GM23338 (cell line): ENCODE measurements around the gene NYAP1. TPM values are rescaled to one million over a fixed set of nuclear protein-coding genes. Genes with fewer than 3 reads are reported as not detected.

Source experiments
- ATAC-seq: fragments of 200-7000 bp; cut with Tn5 transposase; 3 replicates; pipeline ENCODE4 v1.9.1; 2020
- DNase-seq: peaks from one replicate; pipeline ENCODE4 v3.0.0-alpha.2; 2015; ENCODE audit warnings: low spot score
- H2AFZ ChIP-seq: fragments of 200-600 bp; sonication (generic); 2 replicates; pipeline ENCODE4 v1.8.0; 2016; ENCODE audit warnings: antibody characterized with exemption, mild to moderate bottlenecking, moderate library complexity
- H3F3A ChIP-seq: fragments of 200-600 bp; sonication (generic); replicated peaks from 2 replicates; pipeline ENCODE4 v1.8.0; 2017; ENCODE audit warnings: antibody characterized with exemption, mixed run types, low read depth
- H3K27ac ChIP-seq: fragments of 200-600 bp; sonication (generic); 2 replicates; pipeline ENCODE4 v1.6.1; 2016; ENCODE audit warnings: low read depth
- H3K27me3 ChIP-seq: fragments of 200-600 bp; sonication (generic); 2 replicates; pipeline ENCODE4 v1.8.0; 2016; ENCODE audit warnings: mild to moderate bottlenecking, mixed run types, moderate library complexity; ENCODE audit not compliant: insufficient read depth
- H3K36me3 ChIP-seq: fragments of 200-600 bp; sonication (generic); 2 replicates; pipeline ENCODE4 v1.8.0; 2016; ENCODE audit warnings: mild to moderate bottlenecking; ENCODE audit not compliant: insufficient read depth
- H3K4me1 ChIP-seq: fragments of 200-600 bp; sonication (generic); 2 replicates; pipeline ENCODE4 v1.8.0; 2016; ENCODE audit warnings: mild to moderate bottlenecking, moderate library complexity; ENCODE audit not compliant: insufficient read depth
- H3K4me2 ChIP-seq: fragments of 200-600 bp; sonication (generic); 2 replicates; pipeline ENCODE4 v1.7.1; 2017; ENCODE audit warnings: mixed run types
- H3K4me3 ChIP-seq: fragments of 200-600 bp; sonication (generic); 2 replicates; pipeline ENCODE4 v1.6.1; 2016; ENCODE audit warnings: mixed run types
- H3K79me2 ChIP-seq: fragments of 200-600 bp; sonication (generic); replicated peaks from 2 replicates; pipeline ENCODE4 v1.8.0; 2017; ENCODE audit warnings: mild to moderate bottlenecking; ENCODE audit not compliant: insufficient read depth
- H3K9me2 ChIP-seq: fragments of 200-600 bp; sonication (generic); 2 replicates; pipeline ENCODE4 v1.8.0; 2017; ENCODE audit not compliant: insufficient read depth
- H4K20me1 ChIP-seq: fragments of 200-600 bp; sonication (generic); replicated peaks from 2 replicates; pipeline ENCODE4 v1.8.0; 2017; ENCODE audit warnings: mild to moderate bottlenecking; ENCODE audit not compliant: insufficient read depth
- H3K27ac Mint-ChIP-seq: 2 replicates; pipeline ENCODE4 v1.8.0; 2020; ENCODE audit warnings: inconsistent platforms, mild to moderate bottlenecking, moderate library complexity, mixed read lengths
- H3K27me3 Mint-ChIP-seq: 3 replicates; pipeline ENCODE4 v1.8.0; 2022; ENCODE audit warnings: low read depth, mild to moderate bottlenecking, moderate library complexity, mixed read lengths, inconsistent platforms; ENCODE audit not compliant: insufficient read depth, poor library complexity
- H3K36me3 Mint-ChIP-seq: 3 replicates; pipeline ENCODE4 v1.8.0; 2021; ENCODE audit warnings: low read depth, mild to moderate bottlenecking, inconsistent platforms, moderate library complexity, mixed read lengths
- H3K4me1 Mint-ChIP-seq: 3 replicates; pipeline ENCODE4 v1.8.0; 2020; ENCODE audit warnings: mild to moderate bottlenecking, inconsistent platforms, mixed read lengths
- H3K4me3 Mint-ChIP-seq: 3 replicates; pipeline ENCODE4 v1.8.0; 2021; ENCODE audit warnings: moderate library complexity, mild to moderate bottlenecking, inconsistent platforms, mixed read lengths
- H3K9me3 Mint-ChIP-seq: 3 replicates; pipeline ENCODE4 v1.8.0; 2020; ENCODE audit warnings: moderate library complexity, mild to moderate bottlenecking, inconsistent platforms, mixed read lengths
- CREB1 ChIP-seq: fragments of 250-450 bp; sonication (Bioruptor Pico); IDR thresholded peaks from 2 replicates; pipeline ENCODE4 v1.5.0; 2020; ENCODE audit warnings: low read depth, mild to moderate bottlenecking, moderate library complexity
- CTCF ChIP-seq, 2 experiments: fragments of 200-600 bp in 1 of 2; sonication (generic) in 1 of 2; conservative IDR thresholded peaks; 2 replicates each; pipeline versions ENCODE4 v1.5.1 to v1.6.1; 2016 to 2017; ENCODE audit warnings: antibody characterized with exemption in 2 of 2, low read depth in 2 of 2, mild to moderate bottlenecking in 2 of 2, moderate library complexity in 1 of 2
- EZH2 ChIP-seq: fragments of 200-600 bp; sonication (generic); IDR thresholded peaks from one replicate; pipeline ENCODE4 v1.8.0; 2017; ENCODE audit warnings: antibody characterized with exemption, mild to moderate bottlenecking, low read depth; ENCODE audit not compliant: unreplicated experiment
- EZH2phosphoT487 ChIP-seq: fragments of 200-600 bp; sonication (generic); IDR thresholded peaks from one replicate; pipeline ENCODE4 v1.8.1; 2018; ENCODE audit warnings: antibody characterized with exemption; ENCODE audit not compliant: unreplicated experiment
- JUNB ChIP-seq: IDR thresholded peaks from one replicate; pipeline ENCODE4 v1.6.1; 2016; ENCODE audit warnings: antibody characterized with exemption; ENCODE audit not compliant: unreplicated experiment
- NANOG ChIP-seq: IDR thresholded peaks from 2 replicates; pipeline ENCODE4 v1.6.1; 2016; ENCODE audit warnings: antibody characterized with exemption, borderline replicate concordance
- POLR2AphosphoS5 ChIP-seq: IDR thresholded peaks from 2 replicates; pipeline ENCODE4 v1.6.1; 2016; ENCODE audit warnings: antibody characterized with exemption, low read depth
- REST ChIP-seq: IDR thresholded peaks from one replicate; pipeline ENCODE4 v1.6.1; 2018; ENCODE audit warnings: antibody characterized with exemption; ENCODE audit not compliant: unreplicated experiment
- STAT1 ChIP-seq: IDR thresholded peaks from one replicate; pipeline ENCODE4 v1.6.1; 2016; ENCODE audit warnings: antibody characterized with exemption; ENCODE audit not compliant: unreplicated experiment
- ZNF114 ChIP-seq: fragments of 250-450 bp; sonication (Bioruptor Pico); IDR thresholded peaks from 2 replicates; pipeline ENCODE4 v1.5.0; 2020; ENCODE audit warnings: mild to moderate bottlenecking, moderate library complexity
- ZNF331 ChIP-seq: fragments of 250-450 bp; sonication (Bioruptor Pico); IDR thresholded peaks from 2 replicates; pipeline ENCODE4 v1.5.0; 2020; ENCODE audit warnings: low read depth, mild to moderate bottlenecking, moderate library complexity
- polyA plus RNA-seq: library from polyadenylated mRNA; unstranded; fragments of >200 nt; fragmentation: Nextera tagmentation; extraction: Ambion mirVana; gene quantifications from 2 replicates; pipeline ENCODE4 v1.2.1, GENCODE V29; 2016
- total RNA-seq: library from RNA; depleted of rRNA; stranded (reverse); fragments of >200 nt; shearing (Covaris generic); gene quantifications from 2 replicates; pipeline ENCODE4 v1.2.3, GENCODE V29; 2014
- TF ChIP-seq, protein P1 (sequence below): IDR thresholded peaks from 2 replicates; pipeline ENCODE4 v1.6.1; 2016; ENCODE audit warnings: antibody characterized with exemption
- TF ChIP-seq, protein P2 (sequence below): fragments of 250-450 bp; sonication (Bioruptor Pico); IDR thresholded peaks from 2 replicates; pipeline ENCODE4 v1.5.0; 2020; ENCODE audit warnings: mild to moderate bottlenecking, moderate library complexity

Gene NYAP1
- total and polyA plus RNA-seq, 2 experiments from 2014 or later: 0.19 to 4.9 TPM

DNA sequence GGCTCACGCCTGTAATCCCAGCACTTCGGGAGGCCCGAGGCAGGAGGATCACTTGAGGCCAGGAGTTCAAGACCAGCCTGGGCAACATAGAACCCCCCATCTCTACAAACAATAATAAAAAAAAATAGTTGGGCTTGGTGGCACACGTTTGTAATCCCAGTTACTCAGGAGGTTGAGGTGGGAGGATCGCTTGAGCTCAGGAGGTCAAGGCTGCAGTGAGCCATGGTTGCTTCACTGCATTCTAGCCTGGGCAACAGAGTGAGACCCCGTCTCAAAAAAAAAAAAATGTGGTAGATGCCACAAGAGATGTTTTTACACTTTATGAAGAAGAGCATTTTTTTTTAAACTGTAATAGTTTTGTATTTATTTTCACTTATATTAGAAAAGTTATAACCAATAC, 12.8 kb downstream of the NYAP1 start:
- H3K36me3 Mint-ChIP-seq: no peaks in the 10 kb centered on the region
- Histone ChIP-seq H3K4me2 (no peak overlapping the region), H4K20me1 (no peaks in the 10 kb centered on the region), H3K27ac (no peak overlapping the region), H3K36me3 (no peaks in the 10 kb centered on the region), H3F3A (0 out of 2 replicates have a peak, but pooled peaks cover 3% of the 10 kb centered on the region), H2AFZ (no peak overlapping the region), H3K4me3 (no peak overlapping the region), H3K4me1 (peaks cover 7% of the 10 kb centered on the region; the same call in 1 of the 2 replicates), H3K9me2 (no peaks in the 10 kb centered on the region), H3K27me3 (peaks cover 10% of the 10 kb centered on the region), H3K79me2 (no peaks in the 10 kb centered on the region)
- H3K4me1 Mint-ChIP-seq: peaks cover 8% of the 10 kb centered on the region
- TF ChIP-seq, protein P1, sequence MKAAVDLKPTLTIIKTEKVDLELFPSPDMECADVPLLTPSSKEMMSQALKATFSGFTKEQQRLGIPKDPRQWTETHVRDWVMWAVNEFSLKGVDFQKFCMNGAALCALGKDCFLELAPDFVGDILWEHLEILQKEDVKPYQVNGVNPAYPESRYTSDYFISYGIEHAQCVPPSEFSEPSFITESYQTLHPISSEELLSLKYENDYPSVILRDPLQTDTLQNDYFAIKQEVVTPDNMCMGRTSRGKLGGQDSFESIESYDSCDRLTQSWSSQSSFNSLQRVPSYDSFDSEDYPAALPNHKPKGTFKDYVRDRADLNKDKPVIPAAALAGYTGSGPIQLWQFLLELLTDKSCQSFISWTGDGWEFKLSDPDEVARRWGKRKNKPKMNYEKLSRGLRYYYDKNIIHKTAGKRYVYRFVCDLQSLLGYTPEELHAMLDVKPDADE: no peak
- TF ChIP-seq CREB1: no peak
- TF ChIP-seq JUNB: no peak
- TF ChIP-seq NANOG: no peak
- no peak for TF ChIP-seq POLR2AphosphoS5
- TF ChIP-seq, protein P2, sequence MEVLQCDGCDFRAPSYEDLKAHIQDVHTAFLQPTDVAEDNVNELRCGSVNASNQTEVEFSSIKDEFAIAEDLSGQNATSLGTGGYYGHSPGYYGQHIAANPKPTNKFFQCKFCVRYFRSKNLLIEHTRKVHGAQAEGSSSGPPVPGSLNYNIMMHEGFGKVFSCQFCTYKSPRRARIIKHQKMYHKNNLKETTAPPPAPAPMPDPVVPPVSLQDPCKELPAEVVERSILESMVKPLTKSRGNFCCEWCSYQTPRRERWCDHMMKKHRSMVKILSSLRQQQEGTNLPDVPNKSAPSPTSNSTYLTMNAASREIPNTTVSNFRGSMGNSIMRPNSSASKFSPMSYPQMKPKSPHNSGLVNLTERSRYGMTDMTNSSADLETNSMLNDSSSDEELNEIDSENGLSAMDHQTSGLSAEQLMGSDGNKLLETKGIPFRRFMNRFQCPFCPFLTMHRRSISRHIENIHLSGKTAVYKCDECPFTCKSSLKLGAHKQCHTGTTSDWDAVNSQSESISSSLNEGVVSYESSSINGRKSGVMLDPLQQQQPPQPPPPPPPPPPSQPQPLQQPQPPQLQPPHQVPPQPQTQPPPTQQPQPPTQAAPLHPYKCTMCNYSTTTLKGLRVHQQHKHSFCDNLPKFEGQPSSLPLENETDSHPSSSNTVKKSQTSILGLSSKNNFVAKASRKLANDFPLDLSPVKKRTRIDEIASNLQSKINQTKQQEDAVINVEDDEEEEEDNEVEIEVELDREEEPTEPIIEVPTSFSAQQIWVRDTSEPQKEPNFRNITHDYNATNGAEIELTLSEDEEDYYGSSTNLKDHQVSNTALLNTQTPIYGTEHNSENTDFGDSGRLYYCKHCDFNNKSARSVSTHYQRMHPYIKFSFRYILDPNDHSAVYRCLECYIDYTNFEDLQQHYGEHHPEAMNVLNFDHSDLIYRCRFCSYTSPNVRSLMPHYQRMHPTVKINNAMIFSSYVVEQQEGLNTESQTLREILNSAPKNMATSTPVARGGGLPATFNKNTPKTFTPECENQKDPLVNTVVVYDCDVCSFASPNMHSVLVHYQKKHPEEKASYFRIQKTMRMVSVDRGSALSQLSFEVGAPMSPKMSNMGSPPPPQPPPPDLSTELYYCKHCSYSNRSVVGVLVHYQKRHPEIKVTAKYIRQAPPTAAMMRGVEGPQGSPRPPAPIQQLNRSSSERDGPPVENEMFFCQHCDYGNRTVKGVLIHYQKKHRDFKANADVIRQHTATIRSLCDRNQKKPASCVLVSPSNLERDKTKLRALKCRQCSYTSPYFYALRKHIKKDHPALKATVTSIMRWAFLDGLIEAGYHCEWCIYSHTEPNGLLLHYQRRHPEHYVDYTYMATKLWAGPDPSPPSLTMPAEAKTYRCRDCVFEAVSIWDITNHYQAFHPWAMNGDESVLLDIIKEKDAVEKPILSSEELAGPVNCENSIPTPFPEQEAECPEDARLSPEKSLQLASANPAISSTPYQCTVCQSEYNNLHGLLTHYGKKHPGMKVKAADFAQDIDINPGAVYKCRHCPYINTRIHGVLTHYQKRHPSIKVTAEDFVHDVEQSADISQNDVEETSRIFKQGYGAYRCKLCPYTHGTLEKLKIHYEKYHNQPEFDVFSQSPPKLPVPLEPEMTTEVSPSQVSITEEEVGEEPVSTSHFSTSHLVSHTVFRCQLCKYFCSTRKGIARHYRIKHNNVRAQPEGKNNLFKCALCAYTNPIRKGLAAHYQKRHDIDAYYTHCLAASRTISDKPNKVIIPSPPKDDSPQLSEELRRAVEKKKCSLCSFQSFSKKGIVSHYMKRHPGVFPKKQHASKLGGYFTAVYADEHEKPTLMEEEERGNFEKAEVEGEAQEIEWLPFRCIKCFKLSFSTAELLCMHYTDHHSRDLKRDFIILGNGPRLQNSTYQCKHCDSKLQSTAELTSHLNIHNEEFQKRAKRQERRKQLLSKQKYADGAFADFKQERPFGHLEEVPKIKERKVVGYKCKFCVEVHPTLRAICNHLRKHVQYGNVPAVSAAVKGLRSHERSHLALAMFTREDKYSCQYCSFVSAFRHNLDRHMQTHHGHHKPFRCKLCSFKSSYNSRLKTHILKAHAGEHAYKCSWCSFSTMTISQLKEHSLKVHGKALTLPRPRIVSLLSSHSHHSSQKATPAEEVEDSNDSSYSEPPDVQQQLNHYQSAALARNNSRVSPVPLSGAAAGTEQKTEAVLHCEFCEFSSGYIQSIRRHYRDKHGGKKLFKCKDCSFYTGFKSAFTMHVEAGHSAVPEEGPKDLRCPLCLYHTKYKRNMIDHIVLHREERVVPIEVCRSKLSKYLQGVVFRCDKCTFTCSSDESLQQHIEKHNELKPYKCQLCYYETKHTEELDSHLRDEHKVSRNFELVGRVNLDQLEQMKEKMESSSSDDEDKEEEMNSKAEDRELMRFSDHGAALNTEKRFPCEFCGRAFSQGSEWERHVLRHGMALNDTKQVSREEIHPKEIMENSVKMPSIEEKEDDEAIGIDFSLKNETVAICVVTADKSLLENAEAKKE (CRISPR knock-in tag): no peak
- no peak for TF ChIP-seq ZNF331
- no peak for TF ChIP-seq EZH2phosphoT487
- no peak for TF ChIP-seq REST
- no peak for TF ChIP-seq ZNF114 (CRISPR knock-in tag)
- TF ChIP-seq CTCF (conservative IDR thresholded peaks at IDR 0.05; ENCODE audit: low read depth in 2 of 2): no peak
- TF ChIP-seq STAT1: no peak
- TF ChIP-seq EZH2: no peak
- no peak overlapping the region for H3K4me3 Mint-ChIP-seq
- H3K27ac Mint-ChIP-seq: no peak overlapping the region
- DNase-seq: no peak
- no peak for ATAC-seq
- peaks cover 21% of the 10 kb centered on the region for H3K27me3 Mint-ChIP-seq
- no peaks in the 10 kb centered on the region for H3K9me3 Mint-ChIP-seq
